ENCODE measurements around the gene STK38.

DNA sequence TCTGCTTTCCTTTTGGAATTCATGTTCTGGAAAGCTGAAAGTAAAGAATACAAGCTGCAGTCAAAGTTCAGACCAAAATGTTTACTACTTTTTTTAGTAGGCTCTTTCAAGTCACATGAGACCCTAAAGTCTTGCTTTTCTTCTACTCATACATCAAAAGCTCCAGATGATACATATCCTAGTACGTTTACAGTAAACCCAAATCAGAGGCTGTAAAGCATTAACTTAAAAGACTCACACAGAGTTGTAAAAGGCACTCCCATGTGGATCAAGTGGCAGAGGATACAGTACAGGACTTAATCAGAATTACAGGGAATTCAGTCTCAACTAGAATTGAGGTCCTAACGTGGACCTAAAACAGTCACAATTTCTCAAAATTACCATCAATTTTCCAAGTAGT, 40.7 kb downstream of the STK38 start:
- TF ChIP-seq CTCF (conservative IDR thresholded peaks at IDR 0.05; ENCODE audit: low read depth, low read length) (no peak), POLR2A (IDR thresholded peaks at IDR 0.05; ENCODE audit: low read depth, low read length) (no peak), RAD21 (IDR thresholded peaks at IDR 0.05; ENCODE audit: low read length) (no peak), BHLHE40 (IDR thresholded peaks at IDR 0.05; ENCODE audit: low read depth, low read length) (no peak), CEBPB (IDR thresholded peaks at IDR 0.05; ENCODE audit: low read depth, low read length) (no peak), RCOR1 (IDR thresholded peaks at IDR 0.05; ENCODE audit: insufficient replicate concordance, low read length) (no peak), MXI1 (IDR thresholded peaks at IDR 0.05; ENCODE audit: borderline replicate concordance, low read depth, low read length) (no peak), FOS (IDR thresholded peaks at IDR 0.05; ENCODE audit: low read depth, low read length) (no peak), SMC3 (IDR thresholded peaks at IDR 0.05; ENCODE audit: low read depth, low read length) (no peak), RFX5 (IDR thresholded peaks at IDR 0.05; ENCODE audit: low read depth, low read length) (no peak)
- TF ChIP-seq, protein P1, sequence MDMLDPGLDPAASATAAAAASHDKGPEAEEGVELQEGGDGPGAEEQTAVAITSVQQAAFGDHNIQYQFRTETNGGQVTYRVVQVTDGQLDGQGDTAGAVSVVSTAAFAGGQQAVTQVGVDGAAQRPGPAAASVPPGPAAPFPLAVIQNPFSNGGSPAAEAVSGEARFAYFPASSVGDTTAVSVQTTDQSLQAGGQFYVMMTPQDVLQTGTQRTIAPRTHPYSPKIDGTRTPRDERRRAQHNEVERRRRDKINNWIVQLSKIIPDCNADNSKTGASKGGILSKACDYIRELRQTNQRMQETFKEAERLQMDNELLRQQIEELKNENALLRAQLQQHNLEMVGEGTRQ (IDR thresholded peaks at IDR 0.05; ENCODE audit: low read depth, low read length): no peak
